GM12875 (cell line): Measurements from ENCODE around the gene SGIP1.

Source experiments
- H3K4me3 ChIP-seq: one replicate; pipeline ENCODE4 v1.5.1; 2011; ENCODE audit warnings: low read depth, low read length, control low read depth
- TF ChIP-seq, protein P1 (sequence below): IDR thresholded peaks from 2 replicates; pipeline ENCODE4 v1.5.1; 2011; ENCODE audit warnings: low read depth, mild to moderate bottlenecking, control low read depth, inconsistent platforms, low read length, moderate library complexity, borderline replicate concordance; ENCODE audit not compliant: insufficient read depth

The SGIP1 gene

DNA sequence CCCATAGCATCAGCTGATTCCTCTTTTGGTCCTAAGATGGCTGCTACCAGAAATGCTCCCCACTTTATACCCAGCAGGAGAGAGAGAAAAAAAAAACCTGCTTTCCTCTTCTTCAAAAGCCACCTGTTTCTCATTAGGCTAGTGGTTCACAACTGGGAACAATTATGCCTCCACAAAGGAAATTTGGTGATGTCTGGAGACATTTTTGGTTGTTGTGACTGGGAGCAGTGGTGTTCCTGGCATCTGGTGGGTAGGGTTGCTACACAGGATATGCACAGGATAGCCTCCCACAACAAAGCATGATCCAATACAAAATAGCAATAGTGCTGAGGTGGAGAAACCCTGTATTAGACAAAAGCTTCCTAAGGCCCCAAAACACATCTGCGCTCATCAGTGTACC, 38.5 kb upstream of the SGIP1 start:
- TF ChIP-seq, protein P1, sequence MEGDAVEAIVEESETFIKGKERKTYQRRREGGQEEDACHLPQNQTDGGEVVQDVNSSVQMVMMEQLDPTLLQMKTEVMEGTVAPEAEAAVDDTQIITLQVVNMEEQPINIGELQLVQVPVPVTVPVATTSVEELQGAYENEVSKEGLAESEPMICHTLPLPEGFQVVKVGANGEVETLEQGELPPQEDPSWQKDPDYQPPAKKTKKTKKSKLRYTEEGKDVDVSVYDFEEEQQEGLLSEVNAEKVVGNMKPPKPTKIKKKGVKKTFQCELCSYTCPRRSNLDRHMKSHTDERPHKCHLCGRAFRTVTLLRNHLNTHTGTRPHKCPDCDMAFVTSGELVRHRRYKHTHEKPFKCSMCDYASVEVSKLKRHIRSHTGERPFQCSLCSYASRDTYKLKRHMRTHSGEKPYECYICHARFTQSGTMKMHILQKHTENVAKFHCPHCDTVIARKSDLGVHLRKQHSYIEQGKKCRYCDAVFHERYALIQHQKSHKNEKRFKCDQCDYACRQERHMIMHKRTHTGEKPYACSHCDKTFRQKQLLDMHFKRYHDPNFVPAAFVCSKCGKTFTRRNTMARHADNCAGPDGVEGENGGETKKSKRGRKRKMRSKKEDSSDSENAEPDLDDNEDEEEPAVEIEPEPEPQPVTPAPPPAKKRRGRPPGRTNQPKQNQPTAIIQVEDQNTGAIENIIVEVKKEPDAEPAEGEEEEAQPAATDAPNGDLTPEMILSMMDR: no peak
- no peak overlapping the region for H3K4me3 ChIP-seq

DNA sequence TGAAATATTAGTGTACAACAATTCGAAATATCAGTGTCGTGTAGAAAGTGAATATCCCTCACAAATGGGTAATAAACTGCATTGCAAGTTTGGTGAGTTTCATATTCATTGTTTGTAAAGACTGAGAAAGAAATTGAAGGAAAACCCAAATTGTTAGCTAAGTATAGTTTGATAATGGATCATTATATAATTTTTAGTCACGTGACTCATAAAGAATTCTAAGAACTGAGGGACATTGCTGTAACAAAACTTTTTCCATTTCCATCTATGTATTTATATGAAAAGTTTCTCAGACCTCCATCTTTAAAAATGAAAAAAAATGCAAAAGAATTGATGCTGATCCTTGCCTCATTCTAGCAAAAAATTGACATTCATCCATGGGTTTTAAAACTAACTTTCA, 36.0 kb upstream of the SGIP1 start:
- H3K4me3 ChIP-seq: no peak overlapping the region
- TF ChIP-seq, protein P1: no peak

DNA sequence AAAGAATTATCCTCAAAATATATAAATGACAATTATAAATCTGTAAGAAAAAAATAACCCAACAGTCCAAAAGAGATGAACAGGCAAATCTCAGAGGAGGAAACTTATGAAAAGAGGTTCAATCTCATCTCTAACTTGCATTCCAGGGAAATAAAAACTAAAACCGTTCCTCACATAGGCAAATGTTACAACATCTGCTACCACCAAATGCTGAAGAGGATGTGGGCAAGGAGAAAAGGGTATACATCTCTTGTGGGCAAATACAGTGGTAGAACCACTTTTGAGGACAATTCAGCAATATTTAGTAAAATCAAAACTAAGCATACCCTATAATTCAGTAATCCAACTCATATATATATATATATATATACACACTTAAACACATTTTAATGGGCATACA, 33.7 kb upstream of the SGIP1 start:
- no peak overlapping the region for H3K4me3 ChIP-seq
- TF ChIP-seq, protein P1: no peak

DNA sequence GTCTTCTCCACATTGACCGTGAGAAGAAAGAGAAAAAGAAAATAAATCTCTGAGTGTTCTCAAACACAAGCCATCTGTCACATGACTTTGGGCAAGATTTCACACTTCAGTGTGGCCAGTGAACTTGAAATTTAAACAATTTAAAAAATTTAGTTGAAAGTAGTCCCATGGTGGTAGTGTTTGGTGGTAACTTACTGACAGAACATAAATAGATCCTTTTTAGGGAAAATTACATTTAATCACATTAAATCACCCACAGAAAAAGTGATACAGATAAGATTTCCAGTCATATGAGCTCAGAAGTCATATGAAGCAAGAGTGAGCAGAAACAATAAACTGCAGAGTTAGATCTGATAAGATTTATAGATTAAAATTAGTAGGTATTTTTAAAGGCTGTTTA, 31.9 kb upstream of the SGIP1 start:
- TF ChIP-seq, protein P1: no peak

DNA sequence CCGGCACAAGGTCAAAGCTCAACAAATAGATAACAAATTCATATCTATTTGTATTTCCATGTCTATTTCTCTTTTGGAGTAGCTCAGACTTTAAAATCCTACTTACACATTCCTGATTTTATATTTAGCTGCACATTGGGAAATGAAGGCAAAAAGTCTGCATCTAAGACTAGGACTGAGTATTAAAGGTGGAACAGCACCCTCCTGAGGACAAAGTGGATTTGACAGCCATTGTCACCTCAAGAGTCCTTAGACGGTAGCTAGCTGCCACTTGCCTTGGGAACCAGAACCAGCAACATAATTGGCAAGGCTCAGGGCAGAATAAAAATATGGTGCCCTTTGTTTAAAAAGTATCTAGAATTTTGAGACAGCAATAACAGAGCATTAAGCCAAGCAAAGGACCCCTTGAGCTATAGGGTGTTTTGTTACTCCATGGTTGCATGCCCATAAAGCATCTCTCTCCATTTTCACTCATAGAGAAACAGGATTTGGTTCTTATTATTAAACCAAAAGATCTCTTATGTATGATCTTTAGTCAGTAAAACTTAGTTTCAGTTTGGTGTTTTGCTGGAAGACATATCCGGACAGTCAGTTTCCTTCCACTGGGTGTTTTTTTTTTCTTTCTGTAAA, 30.0 kb upstream of the SGIP1 start:
- H3K4me3 ChIP-seq: no peak overlapping the region
- TF ChIP-seq, protein P1: peak; percentile 61

More for the DNA sequence above, 31.9 kb upstream of the SGIP1 start:
- no peak overlapping the region for H3K4me3 ChIP-seq

DNA sequence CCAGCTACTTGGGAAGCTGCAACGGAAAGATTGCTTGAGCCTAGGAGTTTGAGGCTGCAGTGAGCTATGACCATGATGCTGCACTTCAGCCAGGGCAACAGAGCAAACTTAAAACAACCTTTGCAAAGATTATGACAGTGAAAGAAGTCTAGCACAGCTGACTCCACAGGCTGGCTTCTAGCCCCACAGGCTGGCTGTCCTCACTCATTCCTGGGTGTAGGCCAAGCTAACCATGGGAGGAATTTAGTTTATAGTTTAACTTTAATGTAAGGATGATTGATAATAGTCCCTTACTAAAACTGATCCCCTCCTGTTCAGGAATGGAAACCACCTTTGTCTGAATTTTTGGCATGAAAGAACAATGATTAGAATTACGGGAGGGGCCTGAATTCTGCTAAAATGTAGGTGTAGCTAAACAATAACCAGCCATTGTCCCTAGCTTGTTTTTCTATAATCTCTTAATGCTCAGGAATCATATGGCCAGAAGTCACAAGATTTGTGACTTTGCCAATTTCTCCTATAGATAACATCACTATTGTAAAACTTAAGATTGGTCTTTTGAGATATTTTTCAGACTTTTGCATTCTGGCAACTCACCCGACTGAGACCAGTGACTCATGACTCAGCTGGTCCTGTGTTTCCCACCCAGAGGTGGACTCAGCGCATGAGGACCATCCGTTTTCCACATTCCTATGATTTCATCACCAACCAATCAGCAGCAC, 28.1 kb upstream of the SGIP1 start:
- no peak overlapping the region for H3K4me3 ChIP-seq
- TF ChIP-seq, protein P1: no peak

DNA sequence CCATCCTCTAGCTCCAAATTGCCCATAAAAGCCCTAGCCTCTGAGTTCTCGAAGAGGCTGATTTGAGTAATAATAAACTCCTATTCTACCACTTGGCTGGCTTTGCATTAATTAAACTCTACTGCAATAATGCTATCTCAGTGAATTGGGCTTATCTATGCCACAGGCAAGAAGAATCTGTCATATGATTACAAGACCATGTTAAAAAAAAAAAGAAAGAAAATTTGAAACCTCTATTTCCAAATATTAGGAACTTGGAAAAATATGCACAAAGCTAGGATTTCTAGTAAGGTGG, 27.6 kb upstream of the SGIP1 start:
- TF ChIP-seq, protein P1: no peak
- no peak overlapping the region for H3K4me3 ChIP-seq
